Erythroblast (primary cell): ENCODE results near the gene TNFRSF21.

Source experiments
- GATA1 ChIP-seq: IDR thresholded peaks from 2 replicates; pipeline ENCODE4 v1.6.1; 2011; ENCODE audit warnings: low read depth, mild to moderate bottlenecking, control low read depth, low read length, moderate library complexity
- POLR2A ChIP-seq: IDR thresholded peaks from 2 replicates; pipeline ENCODE4 v1.6.1; 2011; ENCODE audit warnings: mild to moderate bottlenecking, low read length

GRCh38 chr6:47345761-47346160 is 36.1 kb upstream of the TNFRSF21 start:
- TF ChIP-seq POLR2A (no peak), GATA1 (no peak)
